Measurements from ENCODE around the gene FDCSP. TPM values are rescaled to one million over a fixed set of nuclear protein-coding genes. Genes with fewer than 3 reads are reported as not detected.

The FDCSP gene
- polyA plus RNA-seq, 1 of the 3 experiments (the other 2 are of a cell fraction): not detected

- no peak overlapping the region for H3K27ac ChIP-seq (ENCODE audit: low read depth in 2 of 2, low read length in 1 of 2)
- H3K9me3 ChIP-seq: no peaks in the 10 kb centered on the region
- H3K79me2 ChIP-seq (ENCODE audit: insufficient read depth): no peaks in the 10 kb centered on the region
- no peak overlapping the region for H2AFZ ChIP-seq (ENCODE audit: low read depth)
- WGBS (ENCODE audit: low lambda C conversion rate): 3% methylated on average over 3 of the region's 3 CpGs
- no peaks in the 10 kb centered on the region for H3K36me3 ChIP-seq (replicated peaks in 1 of 2; ENCODE audit: control insufficient read depth in 1 of 2, insufficient read depth in 2 of 2, low read length in 1 of 2)
- no peaks in the 10 kb centered on the region for H4K20me1 ChIP-seq (ENCODE audit: insufficient read depth)
- no peaks in the 10 kb centered on the region for H3K27me3 ChIP-seq (ENCODE audit: insufficient read depth)
- H3F3A ChIP-seq (replicated peaks; ENCODE audit: insufficient read depth): no peaks in the 10 kb centered on the region
- POLR2A ChIA-PET: no interaction called here
- no peak overlapping the region for H3K9ac ChIP-seq
- H3K4me3 ChIP-seq (ENCODE audit: low read depth in 2 of 2, low read length in 1 of 2): no peak overlapping the region
- H3K9me2 ChIP-seq: no peaks in the 10 kb centered on the region
- CTCF ChIA-PET: no interaction called here
- H3K4me2 ChIP-seq: no peak overlapping the region
- no peak for DNase-seq
- TF ChIP-seq GATA2 (CRISPR knock-in tag; IDR thresholded peaks at IDR 0.05) (no peak), YY1 (IDR thresholded peaks at IDR 0.05; ENCODE audit: low read depth) (no peak), NRF1 (IDR thresholded peaks at IDR 0.05; ENCODE audit: low read depth, low read length) (no peak), RXRA (IDR thresholded peaks at IDR 0.05; ENCODE audit: borderline replicate concordance, low read depth) (no peak), TAF1 (IDR thresholded peaks at IDR 0.05; ENCODE audit: borderline replicate concordance, low read depth, low read length) (no peak), FOSL2 (IDR thresholded peaks at IDR 0.05; ENCODE audit: borderline replicate concordance, low read depth) (no peak), EZH2phosphoT487 (IDR thresholded peaks at IDR 0.05; ENCODE audit: borderline replicate concordance, low read depth) (no peak), MEF2A (IDR thresholded peaks at IDR 0.05; ENCODE audit: borderline replicate concordance, low read depth) (no peak), TCF12 (IDR thresholded peaks at IDR 0.05) (no peak), RFX5 (IDR thresholded peaks at IDR 0.05; ENCODE audit: low read length) (no peak), ELF1 (IDR thresholded peaks at IDR 0.05) (no peak), MXI1 (IDR thresholded peaks at IDR 0.05; ENCODE audit: low read depth, low read length) (no peak), TEAD4 (IDR thresholded peaks at IDR 0.05; ENCODE audit: borderline replicate concordance, insufficient read depth) (no peak), USF1 (IDR thresholded peaks at IDR 0.05; ENCODE audit: borderline replicate concordance, low read depth) (no peak)
- TF ChIP-seq, protein P1, sequence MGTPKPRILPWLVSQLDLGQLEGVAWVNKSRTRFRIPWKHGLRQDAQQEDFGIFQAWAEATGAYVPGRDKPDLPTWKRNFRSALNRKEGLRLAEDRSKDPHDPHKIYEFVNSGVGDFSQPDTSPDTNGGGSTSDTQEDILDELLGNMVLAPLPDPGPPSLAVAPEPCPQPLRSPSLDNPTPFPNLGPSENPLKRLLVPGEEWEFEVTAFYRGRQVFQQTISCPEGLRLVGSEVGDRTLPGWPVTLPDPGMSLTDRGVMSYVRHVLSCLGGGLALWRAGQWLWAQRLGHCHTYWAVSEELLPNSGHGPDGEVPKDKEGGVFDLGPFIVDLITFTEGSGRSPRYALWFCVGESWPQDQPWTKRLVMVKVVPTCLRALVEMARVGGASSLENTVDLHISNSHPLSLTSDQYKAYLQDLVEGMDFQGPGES (IDR thresholded peaks at IDR 0.05; ENCODE audit: low read depth, low read length): no peak
- TF ChIP-seq, protein P2, sequence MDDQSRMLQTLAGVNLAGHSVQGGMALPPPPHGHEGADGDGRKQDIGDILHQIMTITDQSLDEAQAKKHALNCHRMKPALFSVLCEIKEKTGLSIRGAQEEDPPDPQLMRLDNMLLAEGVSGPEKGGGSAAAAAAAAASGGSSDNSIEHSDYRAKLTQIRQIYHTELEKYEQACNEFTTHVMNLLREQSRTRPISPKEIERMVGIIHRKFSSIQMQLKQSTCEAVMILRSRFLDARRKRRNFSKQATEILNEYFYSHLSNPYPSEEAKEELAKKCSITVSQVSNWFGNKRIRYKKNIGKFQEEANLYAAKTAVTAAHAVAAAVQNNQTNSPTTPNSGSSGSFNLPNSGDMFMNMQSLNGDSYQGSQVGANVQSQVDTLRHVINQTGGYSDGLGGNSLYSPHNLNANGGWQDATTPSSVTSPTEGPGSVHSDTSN (IDR thresholded peaks at IDR 0.05): no peak
- TF ChIP-seq, protein P3, sequence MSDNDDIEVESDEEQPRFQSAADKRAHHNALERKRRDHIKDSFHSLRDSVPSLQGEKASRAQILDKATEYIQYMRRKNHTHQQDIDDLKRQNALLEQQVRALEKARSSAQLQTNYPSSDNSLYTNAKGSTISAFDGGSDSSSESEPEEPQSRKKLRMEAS (IDR thresholded peaks at IDR 0.05; ENCODE audit: low read depth): no peak
- H3K4me1 ChIP-seq (ENCODE audit: control insufficient read depth in 1 of 2, insufficient read depth in 2 of 2, low read depth in 1 of 2, low read length in 1 of 2): no peaks in the 10 kb centered on the region
These were observed 13.4 kb downstream of the FDCSP start for GRCh38 chr4:70239131-70239883.

Data from SK-N-SH (cell line).